Transverse colon (tissue), 4 donors: Measurements from ENCODE around the gene LMF1.

Source experiments
- EP300 ChIP-seq: sonication (generic); formaldehyde crosslinking; IDR thresholded peaks from one replicate; pipeline ENCODE4 v1.6.1; 2017; ENCODE audit warnings: antibody characterized with exemption, low read depth
- POLR2A ChIP-seq: fragments of 450-650 bp; IDR thresholded peaks from one replicate; pipeline ENCODE4 v1.6.1; 2016; ENCODE audit warnings: antibody characterized with exemption, mild to moderate bottlenecking, moderate library complexity
- POLR2AphosphoS5 ChIP-seq, 3 donors: sonication (generic); formaldehyde crosslinking; IDR thresholded peaks; one replicate each; pipeline ENCODE4 v1.6.1; 2016; ENCODE audit warnings: antibody characterized with exemption in 3 of 3
- TF ChIP-seq, protein P1 (sequence below), 5 experiments: fragments of 200-600 bp in 3 of 5; fragments of 450-650 bp in 2 of 5; sonication (generic) in 3 of 5; IDR thresholded peaks; 1 replicate in 2 of 5; 2 replicates in 3 of 5; pipeline ENCODE4 v1.5.1; 2016 to 2017; ENCODE audit warnings: antibody characterized with exemption in 5 of 5, inconsistent platforms in 3 of 5, mild to moderate bottlenecking in 2 of 5, moderate library complexity in 1 of 5

DNA sequence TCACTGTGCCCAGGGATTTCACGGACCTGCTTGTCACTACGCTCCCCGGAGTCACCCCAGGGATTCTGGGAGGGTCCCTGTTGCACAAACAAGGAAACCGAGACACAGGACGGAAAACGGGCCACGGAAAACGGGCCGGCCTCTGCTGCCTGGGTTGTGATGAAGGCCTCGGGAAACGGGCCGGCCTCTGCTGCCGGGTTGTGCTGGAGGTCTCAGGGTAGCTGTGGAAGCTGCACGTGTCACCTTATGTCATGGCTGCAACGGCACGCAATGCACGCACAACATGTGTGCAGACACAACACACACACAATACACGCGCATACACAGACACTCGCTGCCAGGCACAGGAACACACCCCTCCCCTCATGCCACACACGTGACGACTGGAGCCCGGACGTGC, 143.3 kb downstream of the LMF1 start:
- no peak for TF ChIP-seq POLR2A
- TF ChIP-seq, protein P1, sequence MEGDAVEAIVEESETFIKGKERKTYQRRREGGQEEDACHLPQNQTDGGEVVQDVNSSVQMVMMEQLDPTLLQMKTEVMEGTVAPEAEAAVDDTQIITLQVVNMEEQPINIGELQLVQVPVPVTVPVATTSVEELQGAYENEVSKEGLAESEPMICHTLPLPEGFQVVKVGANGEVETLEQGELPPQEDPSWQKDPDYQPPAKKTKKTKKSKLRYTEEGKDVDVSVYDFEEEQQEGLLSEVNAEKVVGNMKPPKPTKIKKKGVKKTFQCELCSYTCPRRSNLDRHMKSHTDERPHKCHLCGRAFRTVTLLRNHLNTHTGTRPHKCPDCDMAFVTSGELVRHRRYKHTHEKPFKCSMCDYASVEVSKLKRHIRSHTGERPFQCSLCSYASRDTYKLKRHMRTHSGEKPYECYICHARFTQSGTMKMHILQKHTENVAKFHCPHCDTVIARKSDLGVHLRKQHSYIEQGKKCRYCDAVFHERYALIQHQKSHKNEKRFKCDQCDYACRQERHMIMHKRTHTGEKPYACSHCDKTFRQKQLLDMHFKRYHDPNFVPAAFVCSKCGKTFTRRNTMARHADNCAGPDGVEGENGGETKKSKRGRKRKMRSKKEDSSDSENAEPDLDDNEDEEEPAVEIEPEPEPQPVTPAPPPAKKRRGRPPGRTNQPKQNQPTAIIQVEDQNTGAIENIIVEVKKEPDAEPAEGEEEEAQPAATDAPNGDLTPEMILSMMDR (IDR thresholded peaks at IDR 0.05) = no peak
- TF ChIP-seq EP300 = no peak
- TF ChIP-seq POLR2AphosphoS5 (IDR thresholded peaks at IDR 0.05) = no peak
